CD4-positive, alpha-beta T cell treated with Interleukin-6 for 4 hours (primary cell): ENCODE results near the gene CCDC124.
"Not testable (repeated sequence)": the region's sequence is repeated elsewhere in the genome, so short reads cannot be mapped to it uniquely, and the experiment has no call there.

Experiments used
- DNase-seq: peaks from one replicate; pipeline ENCODE4 v3.0.0-alpha.2; 2020; ENCODE audit warnings: mixed read lengths

CCDC124 gene

GRCh38 chr19:17957149-17957849, 24.5 kb downstream of the CCDC124 start:
- DNase-seq = no peak

GRCh38 chr19:17957885-17958284, 25.1 kb downstream of the CCDC124 start:
- DNase-seq = no peak

- DNase-seq = no peak
Measured at GRCh38 chr19:17963936-17964691, 31.3 kb downstream of the CCDC124 start.

GRCh38 chr19:17965370-17966128, 32.7 kb downstream of the CCDC124 start:
- DNase-seq = no peak

- DNase-seq = no peak
Measured at GRCh38 chr19:17966129-17966483, 33.3 kb downstream of the CCDC124 start.

GRCh38 chr19:17966550-17967256, 33.9 kb downstream of the CCDC124 start, which contains the start of gene KCNN1:
TSS of gene KCNN1 (plus strand) at chr19:17967107. CDS start at chr19:17973889, 6,782 bp downstream.
- DNase-seq = no peak

- DNase-seq = no peak
Measured at GRCh38 chr19:17967257-17968051, 34.6 kb downstream of the CCDC124 start.

GRCh38 chr19:17968362-17968761, 35.5 kb downstream of the CCDC124 start:
- no peak for DNase-seq

- no peak for DNase-seq
Measured at GRCh38 chr19:17969096-17969792, 36.4 kb downstream of the CCDC124 start.

GRCh38 chr19:17972230-17972629, 39.4 kb downstream of the CCDC124 start:
- DNase-seq = no peak

- no peak for DNase-seq
Measured at GRCh38 chr19:17973759-17974158, 40.9 kb downstream of the CCDC124 start.

- DNase-seq = no peak
Measured at GRCh38 chr19:17974551-17974950, 41.7 kb downstream of the CCDC124 start.

GRCh38 chr19:17975032-17975431, 42.2 kb downstream of the CCDC124 start:
- DNase-seq = no peak

- no peak for DNase-seq
Measured at GRCh38 chr19:17977021-17977420, 44.2 kb downstream of the CCDC124 start.

GRCh38 chr19:17977488-17977887, 44.7 kb downstream of the CCDC124 start:
- no peak for DNase-seq

GRCh38 chr19:17981611-17982010, 48.8 kb downstream of the CCDC124 start:
- DNase-seq = no peak

- no peak for DNase-seq
Measured at GRCh38 chr19:17982430-17982829, 49.6 kb downstream of the CCDC124 start.

- no peak for DNase-seq
Measured at GRCh38 chr19:17985037-17985818, 52.4 kb downstream of the CCDC124 start.

- not testable (repeated sequence) for DNase-seq
Measured at GRCh38 chr19:17986569-17986968, 53.8 kb downstream of the CCDC124 start.

- no peak for DNase-seq
Measured at GRCh38 chr19:17988161-17988560, 55.3 kb downstream of the CCDC124 start.
